NT2/D1 (cell line): ENCODE data around the gene POLR2E.
A peak's percentile ranks its signal among the peaks of the same experiment; 100 is the strongest.

Experiments
- DNase-seq: peaks from one replicate; pipeline ENCODE4 v3.0.0-alpha.2; 2011; ENCODE audit warnings: low read depth, low spot score
- H3K27me3 ChIP-seq: 2 replicates; pipeline ENCODE4 v1.6.0; 2011; ENCODE audit warnings: mild to moderate bottlenecking; ENCODE audit not compliant: insufficient read length, insufficient read depth
- H3K36me3 ChIP-seq: 2 replicates; pipeline ENCODE4 v1.6.1; 2011; ENCODE audit warnings: mild to moderate bottlenecking, low read length, mixed read lengths; ENCODE audit not compliant: insufficient read depth, insufficient read length
- H3K4me1 ChIP-seq: 2 replicates; pipeline ENCODE4 v1.5.1; 2011; ENCODE audit not compliant: insufficient read depth, insufficient read length
- H3K4me3 ChIP-seq: 2 replicates; pipeline ENCODE4 v1.5.1; 2011; ENCODE audit warnings: low read depth; ENCODE audit not compliant: insufficient read length
- H3K9ac ChIP-seq: 2 replicates; pipeline ENCODE4 v1.6.0; 2011; ENCODE audit warnings: low read depth; ENCODE audit not compliant: insufficient read length
- H3K9me3 ChIP-seq: 2 replicates; pipeline ENCODE4 v1.5.1; 2011; ENCODE audit warnings: mild to moderate bottlenecking, low read length; ENCODE audit not compliant: insufficient read depth
- SUZ12 ChIP-seq: IDR thresholded peaks from 2 replicates; pipeline ENCODE4 v1.6.1; 2011; ENCODE audit not compliant: insufficient read length, insufficient read depth; ENCODE audit errors: extremely low read depth
- YY1 ChIP-seq: IDR thresholded peaks from 2 replicates; pipeline ENCODE4 v1.6.1; 2011; ENCODE audit not compliant: insufficient read length, insufficient read depth
- ZNF274 ChIP-seq: IDR thresholded peaks from 2 replicates; pipeline ENCODE4 v1.6.1; 2011; ENCODE audit warnings: mild to moderate bottlenecking, low read depth, low read length

Gene POLR2E

GRCh38 chr19:1068009-1069001 is 26.9 kb downstream of the POLR2E start:
- peak overlapping the region; percentile 32 for H3K9ac ChIP-seq
- TF ChIP-seq ZNF274: no peak
- TF ChIP-seq YY1: no peak
- no peak for TF ChIP-seq SUZ12
- H3K9me3 ChIP-seq: no peaks in the 10 kb centered on the region
- no peak overlapping the region for H3K4me3 ChIP-seq
- peaks cover 9% of the 10 kb centered on the region for H3K36me3 ChIP-seq
- peaks cover 19% of the 10 kb centered on the region for H3K4me1 ChIP-seq
- peaks cover 31% of the 10 kb centered on the region for H3K27me3 ChIP-seq
- no peak for DNase-seq

DNA sequence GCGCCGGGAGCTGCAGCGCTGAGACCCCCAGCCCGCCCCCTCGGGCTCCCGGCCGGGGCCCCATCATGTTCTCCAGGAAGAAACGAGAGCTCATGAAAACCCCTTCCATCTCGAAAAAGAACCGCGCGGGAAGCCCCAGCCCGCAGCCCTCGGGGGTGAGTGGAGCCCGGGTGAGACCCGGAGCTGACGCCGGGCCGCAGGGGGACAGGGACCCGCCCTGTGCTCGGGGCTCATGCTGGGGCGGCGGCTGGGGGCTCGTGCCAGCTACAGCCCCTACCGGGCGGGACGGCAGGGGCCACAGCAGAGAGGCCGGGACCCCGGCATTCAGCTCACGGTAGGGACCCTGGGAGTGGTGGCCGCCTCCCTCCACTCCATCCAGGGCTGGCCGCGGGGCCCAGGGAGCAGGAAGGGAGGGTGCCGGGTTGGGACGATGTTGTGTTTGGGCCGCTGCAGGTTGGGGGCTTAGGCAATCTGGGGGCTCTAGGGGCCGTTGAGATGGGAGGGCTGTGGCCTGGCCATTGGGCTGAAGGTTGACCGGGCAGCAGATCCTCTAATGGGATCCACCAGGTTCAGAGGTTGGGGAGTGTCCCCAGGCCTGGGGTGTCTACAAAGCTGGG is 27.7 kb downstream of the POLR2E start:
- Histone ChIP-seq H3K36me3 (peaks cover 2% of the 10 kb centered on the region), H3K27me3 (peaks cover 31% of the 10 kb centered on the region), H3K4me3 (peak overlapping the region; percentile 26), H3K9me3 (peaks cover 4% of the 10 kb centered on the region; the same call in 1 of the 2 replicates), H3K9ac (peak overlapping the region; percentile 32), H3K4me1 (peaks cover 16% of the 10 kb centered on the region)
- no peak for TF ChIP-seq YY1
- TF ChIP-seq ZNF274: no peak
- TF ChIP-seq SUZ12: no peak
- no peak for DNase-seq

DNA sequence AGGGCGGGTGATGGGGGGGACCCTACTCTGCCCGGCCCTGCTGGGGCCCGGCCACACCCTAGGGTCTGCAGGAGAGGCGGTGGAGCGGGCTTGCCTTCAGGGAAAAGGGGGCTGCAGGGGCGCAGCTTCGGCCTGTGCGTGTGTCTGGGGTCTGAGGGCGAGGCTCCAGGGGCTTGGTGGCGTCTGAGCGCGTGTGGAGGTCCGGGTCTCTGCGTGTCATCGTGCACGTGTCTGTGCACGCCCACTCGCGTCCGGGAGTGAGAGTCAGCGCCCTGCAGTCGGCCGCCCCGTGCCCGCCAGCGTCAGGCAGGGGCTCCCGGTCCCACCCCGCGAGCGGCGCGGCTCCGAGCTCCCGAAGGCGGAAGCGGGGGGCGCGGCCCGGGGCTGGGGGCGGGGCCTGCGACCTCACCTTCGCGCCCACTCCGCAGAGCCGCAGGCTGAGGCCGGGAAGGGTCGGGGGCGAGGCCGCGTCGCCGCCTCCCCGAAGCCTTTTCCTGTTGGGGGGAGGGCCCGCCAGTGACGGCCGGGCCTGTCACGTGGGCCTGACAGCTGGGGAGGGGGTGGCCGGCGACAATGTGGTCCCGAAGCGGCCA is 28.3 kb downstream of the POLR2E start, which contains the start of gene ARHGAP45:
Gene ARHGAP45, plus strand, starts transcription at position 420 of the 593 bp plus-strand sequence. CDS start 239 bp downstream, outside the sequence.
- H3K9ac ChIP-seq: peak within 1 kb of the TSS; percentile 85
- DNase-seq: no peak
- H3K9me3 ChIP-seq: peaks cover 4% of the 10 kb centered on the region; the same call in 1 of the 2 replicates
- H3K27me3 ChIP-seq: peaks cover 31% of the 10 kb centered on the region
- no peak for TF ChIP-seq ZNF274
- TF ChIP-seq SUZ12: no peak
- TF ChIP-seq YY1: no peak
- H3K4me3 ChIP-seq: peak within 1 kb of the TSS; percentile 40
- no peaks in the 10 kb centered on the region for H3K36me3 ChIP-seq
- H3K4me1 ChIP-seq: peaks cover 16% of the 10 kb centered on the region

GRCh38 chr19:1066251-1066747 is 28.9 kb downstream of the POLR2E start:
- Histone ChIP-seq H3K4me3 (peak overlapping the region; percentile 39), H3K27me3 (peaks cover 31% of the 10 kb centered on the region)

DNA sequence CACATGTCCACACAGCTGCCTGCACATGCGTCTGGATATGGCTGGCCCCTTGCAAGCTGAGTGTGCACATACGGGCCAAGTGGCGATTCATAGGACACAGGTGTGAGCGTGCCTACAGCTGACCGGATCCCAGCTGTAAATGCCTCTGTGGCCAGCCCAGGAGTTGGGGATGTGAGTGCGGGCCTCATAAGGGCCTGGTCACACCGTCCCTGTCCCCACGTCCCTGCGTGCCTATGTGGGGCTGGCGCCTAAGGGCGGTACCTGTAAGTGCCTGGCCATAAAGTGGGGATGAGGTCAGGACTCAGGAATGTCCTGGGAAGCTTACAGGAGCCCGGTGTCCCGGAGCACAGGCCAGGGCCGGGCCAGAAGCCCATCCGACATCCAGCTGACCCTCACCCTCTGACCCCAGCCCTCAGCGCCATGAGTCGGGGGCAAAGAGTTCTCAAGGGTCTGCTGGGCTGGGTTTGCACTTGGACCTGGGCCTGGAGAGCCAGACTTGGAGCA is 29.5 kb downstream of the POLR2E start:
- Histone ChIP-seq H3K4me3 (peak overlapping the region; percentile 40), H3K27me3 (peaks cover 28% of the 10 kb centered on the region)
- DNase-seq: no peak

More at GRCh38 chr19:1066251-1066747, 28.9 kb downstream of the POLR2E start:
- Histone ChIP-seq H3K4me1 (peaks cover 16% of the 10 kb centered on the region), H3K9ac (peak overlapping the region; percentile 85), H3K36me3 (no peaks in the 10 kb centered on the region), H3K9me3 (peaks cover 4% of the 10 kb centered on the region; the same call in 1 of the 2 replicates)
- TF ChIP-seq SUZ12 (no peak), YY1 (no peak), ZNF274 (no peak)
- no peak for DNase-seq

DNA sequence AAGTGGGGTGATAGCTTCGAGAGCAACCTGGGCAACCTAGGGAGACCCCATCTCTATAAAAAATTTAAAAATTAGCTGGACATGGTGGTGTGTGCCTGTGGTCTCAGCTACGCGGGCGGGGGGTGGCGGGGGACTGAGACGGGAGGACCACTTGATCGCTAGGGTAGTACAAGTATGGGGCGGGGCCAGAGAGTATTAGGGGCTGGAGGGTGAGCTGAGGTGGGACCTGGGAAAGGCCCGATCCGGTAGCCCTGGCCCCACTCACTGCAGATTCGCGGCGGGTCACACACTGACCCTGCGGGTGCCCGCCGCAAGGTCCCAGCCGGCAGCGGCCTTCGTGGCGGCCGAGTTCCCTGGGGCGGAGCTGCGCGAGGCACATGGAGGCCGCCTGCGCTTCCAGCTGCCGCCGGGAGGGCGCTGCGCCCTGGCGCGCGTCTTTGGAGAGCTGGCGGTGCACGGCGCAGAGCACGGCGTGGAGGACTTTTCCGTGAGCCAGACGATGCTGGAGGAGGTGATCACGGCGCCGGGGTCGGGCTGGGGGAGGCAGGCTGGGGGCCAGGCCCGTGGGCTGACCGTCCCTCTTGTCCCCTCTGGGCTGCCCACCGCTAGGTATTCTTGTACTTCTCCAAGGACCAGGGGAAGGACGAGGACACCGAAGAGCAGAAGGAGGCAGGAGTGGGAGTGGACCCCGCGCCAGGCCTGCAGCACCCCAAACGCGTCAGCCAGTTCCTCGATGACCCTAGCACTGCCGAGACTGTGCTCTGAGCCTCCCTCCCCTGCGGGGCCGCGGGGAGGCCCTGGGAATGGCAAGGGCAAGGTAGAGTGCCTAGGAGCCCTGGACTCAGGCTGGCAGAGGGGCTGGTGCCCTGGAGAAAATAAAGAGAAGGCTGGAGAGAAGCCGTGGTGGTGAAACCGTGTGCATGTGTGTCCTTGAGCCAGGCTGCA is 30.2 kb downstream of the POLR2E start:
- no peaks in the 10 kb centered on the region for H3K36me3 ChIP-seq
- peak overlapping the region; percentile 86 for H3K9ac ChIP-seq
- H3K9me3 ChIP-seq: peaks cover 5% of the 10 kb centered on the region; the same call in 1 of the 2 replicates
- no peak for TF ChIP-seq YY1
- TF ChIP-seq ZNF274: no peak
- TF ChIP-seq SUZ12: no peak
- H3K27me3 ChIP-seq: peaks cover 28% of the 10 kb centered on the region
- H3K4me3 ChIP-seq: peak overlapping the region; percentile 40
- no peak for DNase-seq
- H3K4me1 ChIP-seq: peaks cover 11% of the 10 kb centered on the region

More for the DNA sequence above, 29.5 kb downstream of the POLR2E start:
- no peak for TF ChIP-seq SUZ12
- no peak for TF ChIP-seq YY1
- no peak for TF ChIP-seq ZNF274
- peaks cover 11% of the 10 kb centered on the region for H3K4me1 ChIP-seq
- no peaks in the 10 kb centered on the region for H3K36me3 ChIP-seq
- H3K9me3 ChIP-seq: peaks cover 4% of the 10 kb centered on the region; the same call in 1 of the 2 replicates
- peak overlapping the region; percentile 86 for H3K9ac ChIP-seq
